Hindlimb muscle (tissue), 1 donor: Measurements from ENCODE around the gene WNT3. TPM values are rescaled to one million over a fixed set of nuclear protein-coding genes. Genes with fewer than 3 reads are reported as not detected.
A peak's percentile ranks its signal among the peaks of the same experiment; 100 is the strongest.
"Not testable (repeated sequence)": the region's sequence is repeated elsewhere in the genome, so short reads cannot be mapped to it uniquely, and the experiment has no call there.

Experiments
- DNase-seq: peaks from one replicate; pipeline ENCODE4 v3.0.0-alpha.2; 2013
- polyA plus RNA-seq: library from polyadenylated mRNA; unstranded; fragments of 120-200 nt; gene quantifications from one replicate; pipeline ENCODE4 v1.2.1, GENCODE V29; 2013; ENCODE audit not compliant: insufficient read length

The WNT3 gene
- polyA plus RNA-seq, 1 donor: 2.7 TPM

DNA sequence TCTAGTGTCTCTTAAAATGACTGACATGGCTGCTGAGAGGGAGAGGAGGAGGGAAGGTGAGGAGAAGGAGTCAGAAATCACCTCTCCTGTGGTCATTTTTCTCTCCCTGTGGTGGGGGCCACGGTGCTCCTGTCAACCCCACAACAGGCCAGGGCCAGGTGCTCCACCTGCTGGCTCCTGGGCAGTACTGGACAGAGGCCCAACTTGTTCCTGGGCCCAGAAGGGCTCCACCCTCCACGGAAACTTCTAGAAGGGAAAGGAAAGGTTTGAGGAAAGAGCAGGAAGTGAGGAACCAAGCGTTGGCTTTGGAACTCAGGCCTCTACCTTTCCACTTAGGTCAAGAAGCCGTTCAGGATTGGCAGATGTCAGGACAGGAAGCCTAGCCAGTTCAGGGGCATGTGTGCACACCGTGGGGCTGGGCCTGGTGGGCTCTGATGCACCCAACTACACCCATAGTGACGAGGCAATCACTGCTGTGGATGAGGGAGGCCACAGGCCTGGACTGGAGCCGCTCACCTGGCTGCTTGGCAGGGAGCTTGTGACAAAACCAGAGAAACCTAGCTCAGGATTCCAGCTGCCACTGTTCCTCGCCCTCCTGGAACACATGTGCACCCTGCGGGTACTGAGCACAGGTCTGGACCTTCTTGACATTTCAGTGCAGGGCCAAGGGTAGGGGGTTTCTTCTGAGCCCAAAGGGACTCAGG lies 36.1 kb downstream of the WNT3 start:
- no peak for DNase-seq

DNA sequence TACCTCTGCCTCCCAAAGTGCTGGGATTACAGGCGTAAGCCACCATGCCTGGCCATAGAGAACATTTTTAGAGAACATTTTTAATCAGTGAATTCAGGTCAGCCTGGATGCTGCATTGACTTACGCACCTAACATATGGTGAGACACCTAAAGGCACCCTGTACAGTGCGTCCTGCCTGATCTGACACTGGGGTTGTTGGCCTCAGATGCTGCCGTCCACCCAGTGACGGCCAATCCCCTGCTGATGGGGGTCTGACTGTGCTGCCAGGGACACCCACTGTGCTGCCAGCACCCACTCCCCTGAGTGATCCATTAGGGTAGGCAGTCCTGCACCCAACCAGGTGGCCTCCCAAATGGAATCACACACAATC lies 38.5 kb downstream of the WNT3 start:
- DNase-seq: no peak

GRCh38 chr17:46777943-46778915 lies 40.3 kb downstream of the WNT3 start:
- DNase-seq: no peak

DNA sequence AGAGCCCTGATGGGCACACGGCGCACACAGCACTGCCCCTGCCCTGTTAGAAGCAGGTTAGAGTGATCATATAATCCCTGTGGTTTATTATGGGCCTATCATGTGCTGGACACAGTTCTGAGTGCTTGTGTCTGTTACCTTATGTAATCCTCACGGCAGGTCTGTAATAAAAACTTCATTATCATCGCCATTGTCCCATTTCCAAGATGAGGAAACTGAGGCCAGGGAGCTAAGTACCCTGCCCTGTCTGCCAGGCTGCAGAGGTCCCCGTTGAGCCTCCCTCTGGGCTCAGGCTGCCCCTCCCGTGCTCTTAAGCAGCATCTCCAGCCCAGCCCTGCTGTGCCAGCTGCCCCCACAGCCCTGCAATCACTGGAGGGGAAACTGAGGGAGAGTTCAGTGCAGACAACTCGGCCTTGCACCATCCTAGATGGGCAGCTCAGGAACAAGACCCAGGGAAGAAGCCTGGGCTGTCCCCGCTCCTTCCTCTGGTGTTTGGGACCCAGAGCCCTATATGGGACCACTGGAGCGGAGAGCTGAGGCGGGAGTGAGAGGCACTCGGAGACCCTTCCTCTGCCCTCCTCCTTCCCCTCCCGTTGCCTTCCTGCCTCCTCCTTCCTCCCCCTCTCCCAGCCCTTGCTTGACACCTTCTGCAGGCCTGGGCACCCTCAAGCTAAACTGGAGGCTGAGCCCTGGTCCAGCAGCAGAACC lies 42.0 kb downstream of the WNT3 start:
- no peak for DNase-seq

GRCh38 chr17:46774108-46774737 lies 44.3 kb downstream of the WNT3 start:
- DNase-seq: no peak

- no peak for DNase-seq
Measured at GRCh38 chr17:46773676-46774075, 44.8 kb downstream of the WNT3 start.

- DNase-seq: no peak
Measured at GRCh38 chr17:46773221-46773605, 45.3 kb downstream of the WNT3 start.

GRCh38 chr17:46772475-46773220 lies 45.8 kb downstream of the WNT3 start:
- no peak for DNase-seq

DNA sequence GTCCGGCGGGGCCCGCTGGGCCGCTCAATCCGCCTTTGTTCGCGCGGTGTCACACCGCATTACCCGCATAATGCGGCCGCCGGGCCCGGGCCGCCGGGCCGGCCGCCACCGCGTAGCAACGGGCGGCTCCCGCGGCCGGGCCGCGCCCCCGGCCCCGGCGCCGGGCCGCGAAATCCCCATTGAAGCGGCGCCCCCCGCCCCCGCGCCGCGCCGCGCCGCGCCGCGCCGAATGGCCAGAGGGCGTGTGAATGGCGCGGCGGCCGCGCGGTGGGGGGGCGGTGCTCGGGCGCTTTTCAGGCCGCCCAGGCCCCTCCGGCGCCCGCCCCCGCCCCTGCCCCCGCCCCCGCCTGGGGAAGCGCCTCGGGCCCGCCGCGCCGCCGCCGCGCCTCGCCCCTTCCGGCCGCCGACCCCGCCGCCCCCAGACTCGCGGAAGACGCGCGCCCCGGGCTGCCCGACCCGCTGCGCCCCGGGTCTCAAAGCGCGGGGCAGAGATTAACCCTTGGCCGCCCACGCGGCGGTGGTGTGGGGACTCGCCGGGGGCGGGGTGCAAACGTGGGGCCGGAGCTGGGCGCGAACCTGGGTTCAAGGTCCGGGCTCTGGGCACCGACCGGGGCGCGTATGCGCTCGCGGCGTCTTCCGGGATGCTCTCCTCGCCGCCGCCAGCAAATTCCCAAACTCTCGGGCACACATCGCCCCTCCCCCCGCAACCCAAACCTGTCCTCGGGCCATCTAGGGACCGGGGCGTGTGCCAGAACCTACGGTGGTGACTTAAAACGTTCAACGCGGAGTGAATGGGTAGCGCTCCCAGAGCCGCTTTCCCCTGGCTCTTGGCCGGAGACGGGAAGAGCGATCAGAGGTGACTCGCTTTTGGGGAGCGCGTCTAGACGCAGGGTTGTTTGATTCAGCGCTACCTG lies 46.7 kb downstream of the WNT3 start:
- DNase-seq: peak; percentile 61

DNA sequence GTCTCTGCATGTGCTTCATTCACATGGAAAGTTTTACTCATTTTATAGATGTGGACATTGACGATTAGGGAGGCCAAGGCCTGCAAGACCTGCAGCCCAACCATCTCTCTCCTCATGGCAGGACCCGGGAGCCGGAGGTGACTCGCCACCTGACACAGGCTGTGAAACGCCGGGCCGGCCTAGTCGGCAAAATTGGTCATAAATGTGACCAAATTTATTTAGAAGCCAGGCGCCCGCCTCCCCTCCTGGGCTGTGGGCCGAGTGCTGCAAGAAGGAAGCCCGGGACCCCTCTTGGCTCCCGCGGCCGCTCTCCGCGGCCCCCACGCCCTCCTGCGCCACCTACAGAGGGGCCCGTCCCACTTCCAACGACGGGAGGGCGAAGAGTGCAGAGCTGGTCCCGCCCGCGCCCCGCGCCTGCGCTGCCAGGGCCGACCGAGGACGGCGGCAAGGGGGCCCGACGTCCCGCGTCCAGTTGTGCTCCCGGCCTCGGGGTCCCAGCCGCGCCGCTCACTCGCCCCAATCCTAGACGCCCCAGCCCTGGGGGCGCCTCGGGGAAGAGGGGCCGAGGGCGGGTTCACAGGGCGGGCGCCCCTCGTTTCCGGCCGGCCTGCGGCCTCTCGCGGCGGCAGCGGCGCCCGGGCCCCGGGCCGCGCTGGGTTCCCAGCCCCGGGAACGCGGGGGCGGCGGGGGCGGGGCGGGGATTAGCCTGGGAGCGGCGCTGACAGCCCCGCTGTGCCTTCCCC lies 47.5 kb downstream of the WNT3 start:
- DNase-seq: peak; percentile 45

- no peak for DNase-seq
Measured at GRCh38 chr17:46770439-46770817, 48.1 kb downstream of the WNT3 start.

- peak; percentile 63 for DNase-seq
Measured at GRCh38 chr17:46769531-46770438, 48.7 kb downstream of the WNT3 start.

DNA sequence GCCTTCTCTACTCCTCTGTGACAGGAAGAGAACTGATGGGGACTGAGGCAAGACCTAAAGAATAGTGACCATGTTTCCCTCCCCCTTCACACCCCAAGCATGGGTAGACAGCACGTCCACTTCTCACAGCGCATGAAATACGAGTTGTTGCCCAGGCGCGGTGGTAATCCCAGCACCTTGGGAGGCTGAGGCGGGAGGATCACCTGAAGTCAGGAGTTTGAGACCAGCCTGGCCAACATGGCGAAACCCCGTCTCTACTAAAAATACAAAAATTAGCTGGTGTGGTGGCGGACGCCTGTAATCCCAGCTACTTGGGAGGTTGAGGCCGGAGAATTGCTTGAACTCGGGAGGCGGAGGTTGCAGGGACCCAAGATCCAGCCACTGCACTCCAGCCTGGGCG lies 49.6 kb downstream of the WNT3 start:
- not testable (repeated sequence) for DNase-seq

DNA sequence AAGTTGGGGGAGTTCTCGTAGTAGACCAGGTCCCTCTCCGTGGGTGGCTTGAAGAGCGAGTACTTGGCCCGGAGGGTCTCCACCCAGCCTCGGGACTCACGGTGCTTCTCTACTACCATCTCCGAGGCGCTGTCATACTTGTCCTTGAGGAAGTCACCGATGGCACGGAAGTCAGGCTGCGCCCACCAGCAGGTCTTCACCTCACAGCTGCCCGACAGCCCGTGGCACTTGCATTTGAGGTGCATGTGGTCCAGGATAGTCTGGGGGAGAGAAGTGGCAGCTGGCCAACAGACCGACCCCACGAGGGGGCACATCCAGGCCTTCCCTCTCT lies 50.0 kb downstream of the WNT3 start:
- DNase-seq: no peak

DNA sequence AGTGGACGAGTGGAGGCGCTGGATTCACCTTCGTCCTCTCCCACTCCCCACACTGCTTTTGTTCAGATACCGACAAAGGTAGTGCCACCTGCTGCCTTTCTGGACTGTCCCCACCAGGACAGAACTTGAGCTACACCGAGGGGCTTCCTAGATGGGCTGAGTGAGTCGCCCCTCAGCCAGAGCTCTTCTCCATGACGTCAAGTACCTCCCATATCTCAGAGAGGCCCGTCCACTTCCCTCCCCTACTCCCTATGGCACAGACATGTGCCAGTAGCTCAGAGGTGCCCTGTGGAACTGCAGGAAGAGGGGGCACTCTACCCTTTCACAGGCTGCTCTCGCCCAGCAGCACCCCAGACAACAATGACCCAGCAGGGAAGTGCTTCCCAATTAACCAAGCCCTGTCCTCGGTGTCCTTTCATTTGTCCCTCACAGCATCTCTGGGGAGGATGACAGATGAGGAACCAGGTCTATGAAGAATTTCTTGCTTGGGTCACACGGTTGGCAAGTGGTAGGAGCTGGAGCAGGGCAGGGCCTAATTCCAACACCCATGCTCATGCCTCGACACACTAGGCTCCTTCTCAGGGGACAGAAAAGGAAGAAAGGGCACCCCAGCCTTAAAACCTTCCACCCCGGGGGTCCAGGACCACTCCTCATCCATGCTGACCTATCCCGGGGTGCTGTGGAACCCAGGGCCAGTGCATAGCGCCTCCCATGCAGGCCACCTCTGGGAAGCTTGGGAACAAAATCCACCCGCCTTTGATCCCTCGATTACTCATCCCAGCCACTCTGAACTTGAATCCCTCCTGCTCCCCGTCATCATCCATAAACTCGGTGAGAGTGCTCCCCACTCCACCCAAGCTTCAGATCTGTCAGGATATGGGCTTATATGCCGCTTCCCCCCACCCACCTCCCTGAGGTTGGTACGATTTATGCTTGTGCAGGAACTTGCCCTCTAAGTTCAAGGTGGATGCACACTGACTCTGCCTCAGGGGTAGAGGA lies 51.7 kb downstream of the WNT3 start:
- no peak for DNase-seq

DNA sequence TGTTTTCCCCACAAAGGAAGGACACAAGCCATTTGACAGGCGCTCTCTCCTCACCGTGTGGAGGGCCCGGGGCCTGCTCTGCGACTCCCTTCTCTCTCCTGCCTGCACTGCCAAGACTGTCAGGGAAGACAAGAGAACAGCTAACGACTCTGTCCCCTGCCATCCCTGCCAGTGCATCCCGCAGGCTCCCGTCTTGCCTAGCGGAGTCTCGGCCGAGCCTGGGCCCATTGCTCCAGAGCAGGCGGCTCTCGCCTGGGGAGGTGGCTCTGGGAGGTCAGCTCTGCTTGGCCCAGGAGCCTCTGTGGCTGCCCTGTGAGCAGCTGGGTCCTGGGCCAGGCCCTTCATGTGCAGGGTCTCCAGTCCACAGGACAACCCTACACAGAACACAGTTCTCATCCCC lies 53.0 kb downstream of the WNT3 start:
- DNase-seq: no peak

DNA sequence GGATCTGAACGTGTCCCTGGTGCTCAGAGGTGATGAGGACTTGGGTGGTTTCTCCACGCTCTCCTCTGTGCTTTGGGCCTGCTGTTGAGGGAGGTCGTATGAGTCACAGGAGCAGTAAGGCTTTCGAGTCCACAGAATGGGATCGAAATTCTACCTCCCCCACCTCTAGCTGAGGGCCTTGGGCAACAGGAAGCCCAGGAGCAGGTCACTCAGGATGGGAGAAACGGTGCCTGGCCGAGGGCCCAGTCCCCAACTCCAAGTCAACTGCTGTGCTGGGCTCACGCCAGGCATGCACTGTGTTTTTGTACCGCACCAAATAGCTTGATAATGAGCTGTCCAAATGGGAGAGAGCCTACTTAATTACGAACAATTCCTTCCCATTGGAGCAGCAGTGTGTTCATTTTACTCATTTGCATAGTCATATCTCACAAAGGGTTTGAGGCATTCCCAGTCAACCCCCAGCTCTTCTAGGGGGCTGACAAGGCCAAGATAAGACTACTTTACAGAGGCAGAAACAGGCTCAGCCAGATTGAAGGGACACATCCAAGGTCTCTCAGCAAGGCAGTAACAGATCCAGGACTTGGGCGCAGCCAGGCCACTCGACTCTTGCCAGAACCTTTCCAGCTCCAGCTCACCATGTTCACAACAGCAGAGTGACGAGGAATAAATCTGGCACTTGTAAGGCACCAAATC lies 53.6 kb downstream of the WNT3 start:
- no peak for DNase-seq
